CD4-positive, alpha-beta memory T cell (primary cell): ENCODE data around the gene ISM1. TPM values are rescaled to one million over a fixed set of nuclear protein-coding genes. Genes with fewer than 3 reads are reported as not detected.

Source experiments
- CTCF ChIA-PET: fragments of 350-600 bp; sonication (Branson Sonifier 250); formaldehyde crosslinking; loops from one replicate; lab custom pipeline; 2021; ENCODE audit warnings: inconsistent platforms; ENCODE audit not compliant: partially characterized antibody; lab: Charles Lee
- POLR2A ChIA-PET: fragments of 350-600 bp; sonication (Branson Sonifier 250); formaldehyde crosslinking; loops from one replicate; lab custom pipeline; 2021; ENCODE audit not compliant: partially characterized antibody; lab: Charles Lee
- DNase-seq, 5 donors: peaks; one replicate each; pipeline versions ENCODE4 v3.0.0 to v3.0.0-alpha.2; 2020 to 2022; ENCODE audit warnings: mixed read lengths in 1 of 5
- H3K27ac ChIP-seq: one replicate; pipeline ENCODE4 v1.7.0; 2013; ENCODE audit warnings: low read depth, low read length
- H3K27me3 ChIP-seq: 2 replicates; pipeline ENCODE4 v1.7.0; 2013; ENCODE audit warnings: mild to moderate bottlenecking, low read length, moderate library complexity; ENCODE audit not compliant: insufficient read depth
- H3K36me3 ChIP-seq: 2 replicates; pipeline ENCODE4 v1.7.0; 2013; ENCODE audit warnings: mild to moderate bottlenecking, low read length, moderate library complexity; ENCODE audit not compliant: insufficient read depth
- H3K4me1 ChIP-seq: 2 replicates; pipeline ENCODE4 v1.7.0; 2013; ENCODE audit warnings: mild to moderate bottlenecking, low read length, moderate library complexity; ENCODE audit not compliant: insufficient read depth
- H3K4me3 ChIP-seq, 2 donors: one replicate each; pipeline ENCODE4 v1.7.0; 2013; ENCODE audit warnings: low read length in 2 of 2, mild to moderate bottlenecking in 1 of 2
- H3K9me3 ChIP-seq, 2 donors: one replicate each; pipeline ENCODE4 v1.7.0; 2013; ENCODE audit warnings: low read length in 2 of 2, control low read depth in 1 of 2; ENCODE audit not compliant: control insufficient read depth in 1 of 2
- H3K27ac Mint-ChIP-seq, 7 donors: one replicate each; pipeline ENCODE4 v1.8.0; 2020 to 2021; ENCODE audit warnings: mixed read lengths in 7 of 7, mild to moderate bottlenecking in 6 of 7, inconsistent platforms in 3 of 7, moderate library complexity in 3 of 7
- H3K27me3 Mint-ChIP-seq, 2 donors: one replicate each; pipeline ENCODE4 v1.8.0; 2020 to 2021; ENCODE audit warnings: mixed read lengths in 2 of 2
- H3K36me3 Mint-ChIP-seq, 2 donors: one replicate each; pipeline ENCODE4 v1.8.0; 2020 to 2021; ENCODE audit warnings: mixed read lengths in 2 of 2, inconsistent platforms in 1 of 2, mild to moderate bottlenecking in 1 of 2
- H3K4me1 Mint-ChIP-seq, 4 donors: one replicate each; pipeline ENCODE4 v1.8.0; 2020 to 2021; ENCODE audit warnings: mixed read lengths in 4 of 4, mild to moderate bottlenecking in 1 of 4
- H3K4me3 Mint-ChIP-seq, 8 donors: one replicate each; pipeline ENCODE4 v1.8.0; 2020 to 2021; ENCODE audit warnings: mixed read lengths in 8 of 8, mild to moderate bottlenecking in 7 of 8, moderate library complexity in 6 of 8, inconsistent platforms in 3 of 8
- H3K9me3 Mint-ChIP-seq, 8 donors: one replicate each; pipeline ENCODE4 v1.8.0; 2020 to 2021; ENCODE audit warnings: mixed read lengths in 8 of 8, mild to moderate bottlenecking in 5 of 8, inconsistent platforms in 3 of 8, moderate library complexity in 1 of 8
- intact Hi-C: fragments of 100-400 bp; cut with micrococcal nuclease; formaldehyde crosslinking; loops from one replicate; pipeline ENCODE4 v1.15.1; 2023
- polyA plus RNA-seq, 2 donors: library from polyadenylated mRNA; unstranded; fragments of 300-500 nt; fragmentation: Illumina TruSeq; gene quantifications; one replicate each; pipeline ENCODE4 v1.2.3, GENCODE V29; 2021
- total RNA-seq, 2 experiments: library from RNA; stranded (reverse); gene quantifications; one replicate each; pipeline ENCODE4 v1.2.3, GENCODE V29; 2021

ISM1 gene
- total and polyA plus RNA-seq, 4 experiments from 2014 or later: 2.5 to 7.7 (median 4.0) TPM

- ChIA-PET CTCF (interaction anchor here (1.9 kb wide), 1 partner anchor 12 kb away, joined by 6 read pairs; no protein-coding TSS in a partner anchor), POLR2A (no interaction called here)
- H3K27ac ChIP-seq: no peak overlapping the region
- Mint-ChIP-seq H3K4me1 (no peaks in the 10 kb centered on the region), H3K9me3 (peaks cover 0 to 2% (median 0%) of the 10 kb centered on the region in 8 donors), H3K4me3 (no peak overlapping the region), H3K27ac (no peak overlapping the region), H3K27me3 (peaks cover 0 to 2% of the 10 kb centered on the region in 2 donors), H3K36me3 (peaks cover 20 to 47% of the 10 kb centered on the region in 2 donors)
- no peak for DNase-seq
- no peak overlapping the region for H3K4me3 ChIP-seq
- H3K4me1 ChIP-seq: no peaks in the 10 kb centered on the region
- H3K27me3 ChIP-seq: no peaks in the 10 kb centered on the region
- no peaks in the 10 kb centered on the region for H3K36me3 ChIP-seq
- intact Hi-C loops: no loop called here
- no peaks in the 10 kb centered on the region for H3K9me3 ChIP-seq
Observed at GRCh38 chr20:13292201-13292885, 71.3 kb downstream of the ISM1 start.

- DNase-seq: no peak
- Histone ChIP-seq H3K9me3 (no peaks in the 10 kb centered on the region), H3K4me3 (no peak overlapping the region), H3K4me1 (no peaks in the 10 kb centered on the region), H3K27me3 (no peaks in the 10 kb centered on the region), H3K36me3 (no peaks in the 10 kb centered on the region), H3K27ac (no peak overlapping the region)
- H3K27ac Mint-ChIP-seq: no peak overlapping the region
- H3K36me3 Mint-ChIP-seq: peaks cover 18 to 39% of the 10 kb centered on the region in 2 donors
- no peaks in the 10 kb centered on the region for H3K4me1 Mint-ChIP-seq
- H3K4me3 Mint-ChIP-seq: no peak overlapping the region
- no peaks in the 10 kb centered on the region for H3K9me3 Mint-ChIP-seq
- H3K27me3 Mint-ChIP-seq: no peaks in the 10 kb centered on the region
- POLR2A ChIA-PET: no interaction called here
- intact Hi-C loops: no loop called here
- CTCF ChIA-PET: interaction anchor here (1.4 to 1.9 kb wide), 2 partner anchors 9 to 176 kb away, joined by 3 to 6 read pairs; no protein-coding TSS in a partner anchor
Observed at GRCh38 chr20:13294522-13294921, 73.4 kb downstream of the ISM1 start.

- intact Hi-C loops: no loop called here
- Histone ChIP-seq H3K9me3 (no peaks in the 10 kb centered on the region), H3K27me3 (no peaks in the 10 kb centered on the region), H3K36me3 (no peaks in the 10 kb centered on the region), H3K27ac (no peak overlapping the region), H3K4me3 (no peak overlapping the region), H3K4me1 (no peaks in the 10 kb centered on the region)
- ChIA-PET CTCF (no interaction called here), POLR2A (no interaction called here)
- no peaks in the 10 kb centered on the region for H3K27me3 Mint-ChIP-seq
- no peaks in the 10 kb centered on the region for H3K4me1 Mint-ChIP-seq
- DNase-seq: no peak
- H3K9me3 Mint-ChIP-seq: no peaks in the 10 kb centered on the region
- H3K27ac Mint-ChIP-seq: peak overlapping the region in 1 of 7 donors; percentile 25
- peaks cover 16 to 34% of the 10 kb centered on the region in 2 donors for H3K36me3 Mint-ChIP-seq
- no peak overlapping the region for H3K4me3 Mint-ChIP-seq
Observed at GRCh38 chr20:13295637-13296036, 74.6 kb downstream of the ISM1 start.

GRCh38 chr20:13296070-13296469 lies 75.0 kb downstream of the ISM1 start:
- H3K27me3 ChIP-seq: no peaks in the 10 kb centered on the region
- no peak overlapping the region for H3K27ac Mint-ChIP-seq
- POLR2A ChIA-PET: no interaction called here
- no peaks in the 10 kb centered on the region for H3K36me3 ChIP-seq
- H3K4me1 Mint-ChIP-seq: no peaks in the 10 kb centered on the region
- peaks cover 16 to 30% of the 10 kb centered on the region in 2 donors for H3K36me3 Mint-ChIP-seq
- intact Hi-C loops: no loop called here
- H3K4me3 Mint-ChIP-seq: no peak overlapping the region
- H3K9me3 Mint-ChIP-seq: no peaks in the 10 kb centered on the region
- H3K4me3 ChIP-seq: no peak overlapping the region
- DNase-seq: no peak
- no peaks in the 10 kb centered on the region for H3K4me1 ChIP-seq
- H3K27me3 Mint-ChIP-seq: no peaks in the 10 kb centered on the region
- no peaks in the 10 kb centered on the region for H3K9me3 ChIP-seq
- CTCF ChIA-PET: no interaction called here
- no peak overlapping the region for H3K27ac ChIP-seq

GRCh38 chr20:13297147-13297899 lies 76.2 kb downstream of the ISM1 start:
- no peak for DNase-seq
- H3K27me3 ChIP-seq: no peaks in the 10 kb centered on the region
- Mint-ChIP-seq H3K9me3 (peaks cover 0 to 1% (median 0%) of the 10 kb centered on the region in 8 donors), H3K4me1 (no peaks in the 10 kb centered on the region), H3K36me3 (peaks cover 10 to 25% of the 10 kb centered on the region in 2 donors), H3K4me3 (no peak overlapping the region), H3K27ac (no peak overlapping the region), H3K27me3 (no peaks in the 10 kb centered on the region)
- intact Hi-C loops: no loop called here
- no peak overlapping the region for H3K27ac ChIP-seq
- ChIA-PET CTCF (no interaction called here), POLR2A (no interaction called here)
- no peaks in the 10 kb centered on the region for H3K4me1 ChIP-seq
- no peak overlapping the region for H3K4me3 ChIP-seq
- no peaks in the 10 kb centered on the region for H3K36me3 ChIP-seq
- H3K9me3 ChIP-seq: no peaks in the 10 kb centered on the region

GRCh38 chr20:13298692-13299373 lies 77.8 kb downstream of the ISM1 start:
- CTCF ChIA-PET: no interaction called here
- Histone ChIP-seq H3K27ac (no peak overlapping the region), H3K9me3 (no peaks in the 10 kb centered on the region), H3K36me3 (no peaks in the 10 kb centered on the region), H3K4me3 (no peak overlapping the region), H3K27me3 (no peaks in the 10 kb centered on the region), H3K4me1 (no peaks in the 10 kb centered on the region)
- POLR2A ChIA-PET: no interaction called here
- intact Hi-C loops: no loop called here
- no peak overlapping the region for H3K27ac Mint-ChIP-seq
- H3K36me3 Mint-ChIP-seq: peaks cover 7 to 18% of the 10 kb centered on the region in 2 donors
- H3K4me3 Mint-ChIP-seq: no peak overlapping the region
- peaks cover 0 to 3% (median 0%) of the 10 kb centered on the region in 8 donors for H3K9me3 Mint-ChIP-seq
- no peaks in the 10 kb centered on the region for H3K27me3 Mint-ChIP-seq
- DNase-seq: no peak
- H3K4me1 Mint-ChIP-seq: no peaks in the 10 kb centered on the region

GRCh38 chr20:13299401-13299800 lies 78.3 kb downstream of the ISM1 start:
- Histone ChIP-seq H3K27me3 (no peaks in the 10 kb centered on the region), H3K9me3 (no peaks in the 10 kb centered on the region), H3K4me3 (no peak overlapping the region), H3K36me3 (no peaks in the 10 kb centered on the region), H3K27ac (no peak overlapping the region), H3K4me1 (no peaks in the 10 kb centered on the region)
- ChIA-PET CTCF (no interaction called here), POLR2A (no interaction called here)
- Mint-ChIP-seq H3K27me3 (no peaks in the 10 kb centered on the region), H3K27ac (no peak overlapping the region), H3K9me3 (peaks cover 0 to 3% (median 0%) of the 10 kb centered on the region in 8 donors), H3K4me1 (no peaks in the 10 kb centered on the region), H3K36me3 (peaks cover 5 to 12% of the 10 kb centered on the region in 2 donors), H3K4me3 (no peak overlapping the region)
- no peak for DNase-seq
- intact Hi-C loops: no loop called here
